Type B pancreatic cell (in vitro differentiated cells): Measurements from ENCODE around the gene RPP30. TPM values are rescaled to one million over a fixed set of nuclear protein-coding genes. Genes with fewer than 3 reads are reported as not detected.

Source experiments
- DNase-seq: peaks from one replicate; pipeline ENCODE4 v3.0.0; 2021; ENCODE audit warnings: mixed read lengths; ENCODE audit not compliant: unreplicated experiment; ENCODE audit errors: extremely low spot score
- H3K27ac Mint-ChIP-seq: 2 replicates; pipeline ENCODE4 v1.8.0; 2021; ENCODE audit warnings: mild to moderate bottlenecking, mixed read lengths
- H3K27me3 Mint-ChIP-seq: 2 replicates; pipeline ENCODE4 v1.8.0; 2021; ENCODE audit warnings: mixed read lengths
- H3K36me3 Mint-ChIP-seq: 2 replicates; pipeline ENCODE4 v1.8.0; 2021; ENCODE audit warnings: mixed read lengths
- H3K4me1 Mint-ChIP-seq: one replicate; pipeline ENCODE4 v1.8.0; 2021; ENCODE audit warnings: mixed read lengths; ENCODE audit not compliant: unreplicated experiment
- H3K4me3 Mint-ChIP-seq: 2 replicates; pipeline ENCODE4 v1.8.0; 2021; ENCODE audit warnings: mild to moderate bottlenecking, mixed read lengths
- H3K9me3 Mint-ChIP-seq: 2 replicates; pipeline ENCODE4 v1.8.0; 2021; ENCODE audit warnings: mixed read lengths
- CTCF ChIP-seq: fragments of 200-600 bp; sonication (generic); conservative IDR thresholded peaks from 2 replicates; pipeline ENCODE4 v1.5.0; 2021; ENCODE audit warnings: antibody characterized with exemption, mild to moderate bottlenecking
- total RNA-seq: library from RNA; stranded (reverse); gene quantifications from 2 replicates; pipeline ENCODE4 v1.2.1, GENCODE V29; 2021; ENCODE audit warnings: low replicate concordance

The RPP30 gene
- total RNA-seq, 1 donor from 2014 or later, result 58.0 TPM

GRCh38 chr10:90855126-90855525 is 16.6 kb upstream of the RPP30 start:
- no peak for DNase-seq
- Mint-ChIP-seq H3K4me1 (peaks cover 4% of the 10 kb centered on the region), H3K4me3 (no peak overlapping the region), H3K27ac (no peak overlapping the region), H3K27me3 (peaks cover 66% of the 10 kb centered on the region), H3K36me3 (peaks cover 6% of the 10 kb centered on the region), H3K9me3 (peaks cover 11% of the 10 kb centered on the region)
- TF ChIP-seq CTCF, result no peak

GRCh38 chr10:90856261-90856660 is 15.5 kb upstream of the RPP30 start:
- no peak for TF ChIP-seq CTCF
- Mint-ChIP-seq H3K9me3 (peaks cover 4% of the 10 kb centered on the region), H3K4me1 (peaks cover 4% of the 10 kb centered on the region), H3K27ac (no peak overlapping the region), H3K36me3 (no peaks in the 10 kb centered on the region), H3K4me3 (peak overlapping the region; percentile 82), H3K27me3 (peaks cover 72% of the 10 kb centered on the region)
- no peak for DNase-seq

- TF ChIP-seq CTCF, result no peak
- Mint-ChIP-seq H3K9me3 (no peaks in the 10 kb centered on the region), H3K27ac (no peak overlapping the region), H3K4me3 (peak overlapping the region; percentile 91), H3K27me3 (peaks cover 80% of the 10 kb centered on the region), H3K4me1 (peaks cover 4% of the 10 kb centered on the region), H3K36me3 (no peaks in the 10 kb centered on the region)
- DNase-seq, result no peak
Observed at GRCh38 chr10:90856964-90857634, 14.7 kb upstream of the RPP30 start.

GRCh38 chr10:90857635-90858460 is 13.9 kb upstream of the RPP30 start, which contains the start of gene HTR7:
HTR7 (minus strand) TSS chr10:90858039; CDS start chr10:90857671, 368 bp downstream.
- Mint-ChIP-seq H3K9me3 (no peaks in the 10 kb centered on the region), H3K27me3 (peaks cover 84% of the 10 kb centered on the region), H3K27ac (no peak within 1 kb of the TSS), H3K36me3 (no peaks in the 10 kb centered on the region), H3K4me3 (peak within 1 kb of the TSS; percentile 91), H3K4me1 (peaks cover 4% of the 10 kb centered on the region)
- peak; percentile 79 for DNase-seq
- TF ChIP-seq CTCF, result peak; percentile 74

GRCh38 chr10:90858461-90858968 is 13.3 kb upstream of the RPP30 start:
- Mint-ChIP-seq H3K27me3 (peaks cover 87% of the 10 kb centered on the region), H3K4me1 (peaks cover 4% of the 10 kb centered on the region), H3K4me3 (peak overlapping the region; percentile 91), H3K36me3 (no peaks in the 10 kb centered on the region), H3K27ac (no peak overlapping the region), H3K9me3 (no peaks in the 10 kb centered on the region)
- DNase-seq, result no peak
- TF ChIP-seq CTCF, result no peak
